HG02759 (cell line): Measurements from ENCODE around the gene KCNT1.

Experiments
- ATAC-seq: cut with Tn5 transposase; IDR thresholded peaks from one replicate; pipeline ENCODE4 v1.9.1; 2021; ENCODE audit warnings: mild to moderate bottlenecking, moderate library complexity; ENCODE audit not compliant: unreplicated experiment

The KCNT1 gene

DNA sequence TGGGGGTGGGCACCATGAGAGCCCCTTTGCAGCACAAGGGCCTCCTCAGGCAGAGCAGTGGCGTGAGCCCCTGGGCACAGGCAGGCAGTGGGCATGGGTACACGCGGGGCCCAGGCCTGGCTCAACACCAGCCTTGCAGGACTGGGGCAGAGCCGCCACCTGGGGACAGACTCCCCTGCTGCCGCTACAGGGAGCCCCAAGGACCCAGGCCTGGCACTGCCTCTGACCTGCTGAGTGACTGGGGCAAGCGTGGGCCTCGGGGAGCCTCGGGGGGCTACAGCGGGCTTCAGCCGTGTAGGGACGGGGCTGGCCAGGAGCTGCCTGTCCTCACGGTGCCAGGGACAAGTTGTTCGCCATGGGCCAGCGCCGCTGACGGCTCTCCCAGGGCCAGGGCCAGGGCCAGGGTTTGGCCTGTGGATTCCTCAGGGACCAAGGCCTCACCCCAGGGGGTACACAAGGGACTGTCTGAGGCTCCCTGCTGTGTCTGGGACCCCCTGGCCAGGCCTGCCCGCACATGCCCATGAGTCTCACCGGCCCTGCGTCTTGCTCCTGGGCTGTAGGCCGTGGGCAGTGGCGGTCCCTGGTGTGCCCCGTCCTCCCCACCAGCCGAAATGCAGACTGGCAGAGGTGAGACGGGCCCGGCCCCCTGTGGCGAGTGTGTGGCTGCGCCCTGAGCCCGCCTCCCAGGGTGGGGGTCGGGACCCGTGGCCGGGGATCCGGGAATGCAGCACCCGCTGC, 42.5 kb downstream of the KCNT1 start:
- ATAC-seq, result no peak

DNA sequence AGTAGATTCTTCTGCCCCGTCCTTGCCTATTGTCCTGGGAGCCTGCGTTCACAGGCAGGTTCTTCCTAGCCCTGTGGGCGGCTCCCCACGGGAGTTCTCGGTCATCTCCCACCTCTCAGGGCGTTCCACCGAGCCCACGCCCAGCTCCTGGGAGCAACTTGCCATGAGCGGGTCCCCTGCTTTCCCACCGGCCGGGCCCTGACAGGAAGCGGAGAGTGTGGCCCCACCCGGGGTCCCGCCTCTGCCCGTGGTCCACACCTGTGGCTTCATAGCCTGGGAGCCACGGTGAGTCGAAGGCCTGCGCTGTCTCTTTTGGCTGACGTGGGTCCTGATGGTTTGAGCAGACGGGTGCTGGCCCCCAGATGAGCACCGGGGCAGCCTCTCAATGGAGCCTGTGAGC, 43.2 kb downstream of the KCNT1 start:
- ATAC-seq, result no peak

DNA sequence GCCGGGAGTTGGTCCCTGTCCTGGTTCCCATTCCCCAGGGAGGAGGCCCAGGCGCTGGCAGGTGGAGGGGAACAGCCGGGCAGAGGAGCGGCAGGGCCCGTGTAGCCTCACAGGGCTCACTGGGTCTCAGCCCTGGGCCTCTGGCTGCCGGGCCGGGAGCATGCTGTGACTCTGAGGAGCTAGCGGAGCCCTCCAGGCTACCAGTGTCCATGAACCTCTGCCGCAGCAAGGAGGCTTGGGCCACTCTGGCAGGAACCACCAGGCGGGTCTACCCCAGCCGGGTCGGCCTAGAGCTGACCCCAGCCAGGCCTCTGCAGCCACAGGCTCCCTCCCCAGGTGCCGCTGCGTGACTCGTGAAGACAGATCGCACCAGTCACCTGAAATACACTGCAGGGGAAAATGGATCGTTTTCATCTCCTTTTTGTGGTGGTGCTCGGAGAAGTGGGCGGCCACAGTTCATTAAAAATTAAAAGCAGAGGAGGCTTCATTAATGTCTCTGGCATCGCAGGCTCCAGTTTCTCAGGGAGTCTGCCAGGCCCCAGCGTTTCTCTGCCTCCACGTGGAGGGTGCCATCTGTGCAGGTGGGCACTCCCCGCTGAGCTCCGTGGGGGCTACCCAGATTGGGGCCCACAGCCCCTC, 43.8 kb downstream of the KCNT1 start:
- no peak for ATAC-seq

DNA sequence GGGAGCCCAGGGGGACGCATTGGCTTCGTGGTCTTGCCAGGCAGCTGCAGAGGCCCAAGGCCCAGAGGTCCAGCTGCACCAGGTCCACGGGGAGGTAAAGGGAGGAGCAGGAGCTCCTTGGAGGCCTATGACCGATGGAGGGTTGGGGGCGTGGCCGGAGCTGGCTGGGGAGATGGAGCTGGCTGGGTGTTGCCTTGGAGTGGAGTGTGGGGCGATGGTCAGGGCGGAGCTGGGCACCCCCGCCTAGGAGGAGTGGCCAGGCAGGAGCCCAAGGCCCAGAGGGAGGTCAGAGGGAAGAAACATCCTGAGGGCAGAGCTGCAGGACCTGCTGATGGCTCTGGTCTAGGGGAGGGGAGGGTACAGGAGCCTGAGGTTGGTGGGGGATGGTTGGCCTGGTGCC, 44.6 kb downstream of the KCNT1 start:
- ATAC-seq, result no peak

DNA sequence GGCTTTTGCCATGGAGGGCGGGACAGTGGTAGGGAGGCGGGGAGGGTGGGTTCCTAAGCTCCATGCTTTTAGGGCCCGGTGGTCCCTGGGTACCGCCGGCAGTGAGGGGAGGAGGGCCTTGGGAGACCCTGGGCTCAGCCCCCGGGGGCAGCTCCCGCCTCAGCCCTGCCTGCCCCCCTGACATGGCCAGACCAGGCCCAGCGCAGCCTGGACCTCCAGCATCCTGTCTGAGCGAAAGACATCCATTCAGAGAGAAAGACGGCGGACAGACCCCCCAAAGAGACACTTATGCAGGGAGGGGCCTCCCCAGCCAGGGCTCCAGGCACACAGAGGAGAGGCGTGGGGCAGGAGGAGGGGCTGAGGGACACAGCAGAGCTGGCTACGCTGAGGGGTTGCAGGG, 45.3 kb downstream of the KCNT1 start:
- ATAC-seq, result no peak

DNA sequence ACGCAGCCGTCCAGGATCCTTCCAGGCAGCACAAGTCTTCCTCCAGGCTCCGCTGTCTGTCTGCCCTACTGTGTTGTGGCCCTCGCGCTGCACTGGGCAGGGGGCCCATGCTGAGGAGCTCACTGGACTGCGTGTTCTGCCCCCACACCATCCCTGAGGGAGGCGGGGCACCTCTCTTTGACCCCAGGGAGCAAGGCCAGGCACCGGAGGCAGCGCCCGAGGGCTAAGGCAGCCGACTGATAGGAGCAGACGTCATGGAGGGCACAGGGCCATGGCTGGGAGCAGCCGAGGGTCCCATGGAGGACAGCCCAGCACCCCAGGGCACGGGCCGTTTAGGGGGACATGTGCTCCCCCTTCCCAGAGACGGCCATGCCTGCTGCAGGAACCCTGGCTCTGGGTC, 46.7 kb downstream of the KCNT1 start:
- no peak for ATAC-seq

DNA sequence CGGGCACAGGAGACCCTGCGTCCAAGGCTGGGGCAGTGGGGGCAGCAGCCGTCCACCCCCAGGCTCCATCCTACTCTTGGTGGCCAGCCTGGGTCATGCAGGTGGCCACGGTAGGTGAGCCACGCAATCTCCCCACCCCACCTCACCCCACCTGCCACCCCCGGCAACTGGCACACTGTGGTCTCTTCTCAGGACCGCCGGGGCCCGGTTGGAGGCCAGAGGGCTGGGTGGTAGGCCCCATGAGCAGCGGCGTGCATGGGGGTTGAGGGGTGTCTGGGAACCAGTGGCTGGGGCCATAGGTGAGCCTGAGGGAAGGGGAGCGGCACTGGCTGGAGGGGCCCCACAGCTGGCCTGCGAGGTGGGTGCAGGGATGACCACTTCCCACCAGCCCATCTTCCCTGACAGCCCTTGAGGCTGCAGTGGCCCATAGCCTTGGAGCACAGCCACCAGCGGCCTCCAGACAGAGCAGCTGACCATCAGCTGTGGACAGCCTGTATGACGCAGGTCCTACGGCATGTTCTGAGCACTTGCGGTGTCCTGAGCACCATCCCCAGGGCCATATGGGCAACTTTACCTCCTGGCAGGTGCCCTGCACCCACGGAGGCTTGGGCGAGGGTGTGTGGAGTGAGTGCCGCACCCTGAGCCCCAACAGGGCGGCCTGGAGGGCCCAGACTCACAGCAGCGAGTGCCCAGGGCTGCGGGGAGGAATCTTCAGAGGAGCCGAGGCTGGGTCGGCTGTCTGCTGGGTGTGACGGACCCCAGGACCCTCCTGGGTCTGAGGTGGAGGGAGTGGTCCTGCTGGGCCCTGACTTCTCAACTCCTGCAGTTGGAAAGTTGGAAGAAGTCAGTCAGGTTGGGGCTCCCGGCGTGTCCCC, 47.4 kb downstream of the KCNT1 start:
- no peak for ATAC-seq

DNA sequence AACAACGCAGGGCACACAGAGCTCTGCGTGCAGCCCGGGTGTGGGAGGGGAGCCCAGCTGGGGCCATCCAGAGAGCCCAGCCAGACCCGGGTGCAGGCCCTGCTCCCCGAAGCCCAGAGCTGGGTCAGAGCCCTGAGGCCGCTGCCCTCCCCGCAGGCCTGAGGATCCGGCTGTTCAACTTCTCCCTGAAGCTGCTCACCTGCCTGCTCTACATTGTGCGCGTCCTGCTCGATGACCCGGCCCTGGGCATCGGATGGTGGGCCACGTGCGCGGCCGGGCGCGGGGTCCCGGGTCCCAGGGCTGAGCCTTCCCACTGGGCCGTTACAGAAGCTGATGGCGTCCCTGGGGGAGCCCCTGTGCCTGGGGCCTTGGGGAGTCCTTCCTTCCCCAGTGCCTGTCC, 48.8 kb downstream of the KCNT1 start:
- no peak for ATAC-seq

DNA sequence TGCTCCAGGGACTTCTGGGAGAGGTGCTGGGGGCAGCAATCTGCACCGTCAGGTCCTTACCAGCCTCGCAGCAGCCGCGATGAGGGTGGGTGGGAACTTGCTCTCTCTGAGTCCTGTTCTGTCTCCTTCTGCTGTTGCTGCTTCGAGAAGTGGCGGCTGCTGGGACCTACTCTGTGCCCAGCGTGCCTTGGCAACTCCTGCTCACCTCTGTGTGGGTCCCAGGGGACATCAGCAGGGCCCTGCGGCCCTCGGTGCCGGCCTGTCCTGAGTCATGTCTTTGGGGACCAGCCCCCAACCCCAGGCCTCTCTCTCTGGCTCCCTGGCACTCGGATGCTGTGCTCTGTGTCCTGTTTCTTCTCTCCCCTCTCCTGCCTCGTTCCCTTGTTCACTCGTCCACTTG, 49.5 kb downstream of the KCNT1 start:
- no peak for ATAC-seq

DNA sequence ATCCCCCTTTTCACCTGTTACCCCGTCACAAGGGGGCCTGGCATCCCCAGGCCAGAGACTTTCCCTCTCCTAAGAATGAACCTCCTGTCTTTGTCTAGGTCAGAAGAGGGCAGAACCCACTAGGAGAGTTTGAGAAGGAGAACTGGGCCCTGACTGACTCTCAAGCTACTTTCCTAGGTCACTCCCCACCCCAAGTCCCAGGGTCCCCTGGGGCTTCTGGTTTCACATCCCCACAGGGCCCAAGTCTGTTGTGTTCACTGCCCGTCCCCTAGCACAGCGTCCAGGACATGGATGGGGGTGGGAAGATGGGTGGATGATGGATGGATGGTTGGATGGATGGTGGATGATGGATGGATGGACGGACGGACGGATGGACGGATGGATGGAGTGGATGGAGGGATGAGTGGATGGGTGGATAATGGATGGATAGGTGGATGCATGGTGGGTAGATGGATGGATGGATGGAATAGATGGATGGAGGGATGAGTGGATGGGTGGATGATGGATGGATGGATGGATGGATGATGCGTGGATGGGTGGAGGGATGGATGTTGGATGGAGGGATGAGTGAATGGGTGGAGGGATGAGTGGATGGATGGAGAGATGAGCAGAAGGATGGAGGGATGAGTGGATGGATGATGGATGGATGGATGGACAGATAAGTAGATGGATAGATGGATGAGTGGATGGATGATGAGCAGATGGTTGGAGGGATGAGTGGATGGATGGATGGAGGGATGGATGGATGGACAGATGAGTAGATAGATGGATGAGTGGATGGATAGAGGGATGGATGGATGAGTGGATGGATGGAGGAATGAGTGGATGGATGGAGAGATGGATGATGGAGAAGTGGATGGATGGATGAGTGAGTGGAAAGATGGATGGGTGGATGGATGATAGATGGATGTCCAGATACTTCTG, 50.6 kb downstream of the KCNT1 start:
- no peak for ATAC-seq

DNA sequence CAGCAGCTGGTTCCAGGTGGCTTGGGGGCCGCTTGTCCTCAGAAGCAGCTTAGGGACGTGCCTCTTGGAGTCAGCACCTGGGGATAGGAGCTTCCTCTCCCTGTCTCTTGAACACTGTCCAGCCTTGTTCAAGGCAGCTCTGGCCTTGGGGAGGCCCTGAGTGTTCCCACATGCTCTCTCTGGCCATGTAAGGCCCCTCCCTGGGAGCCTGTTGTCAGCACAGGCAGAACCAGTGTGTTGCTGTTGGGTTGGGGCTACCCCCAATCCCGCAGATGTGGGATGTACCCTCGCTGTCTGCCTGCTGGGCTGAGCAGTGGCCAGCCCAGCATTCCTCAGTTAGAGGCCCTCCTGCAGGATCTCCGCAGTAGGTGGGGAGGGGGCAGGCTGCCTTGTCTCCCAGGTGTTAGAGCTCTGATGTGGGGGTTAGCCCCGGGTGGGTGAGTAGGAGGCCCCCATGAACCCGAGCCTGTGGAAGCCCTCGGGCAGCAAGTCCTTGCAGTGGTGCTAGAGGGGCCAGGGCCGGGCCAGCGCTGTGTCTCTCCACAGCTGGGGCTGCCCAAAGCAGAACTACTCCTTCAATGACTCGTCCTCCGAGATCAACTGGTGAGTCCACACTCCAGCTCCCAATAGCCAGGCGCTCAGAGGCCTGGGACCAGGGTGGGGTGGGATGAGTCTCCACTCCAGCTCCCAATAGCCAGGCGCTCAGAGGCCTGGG, 51.6 kb downstream of the KCNT1 start:
- ATAC-seq, result no peak

DNA sequence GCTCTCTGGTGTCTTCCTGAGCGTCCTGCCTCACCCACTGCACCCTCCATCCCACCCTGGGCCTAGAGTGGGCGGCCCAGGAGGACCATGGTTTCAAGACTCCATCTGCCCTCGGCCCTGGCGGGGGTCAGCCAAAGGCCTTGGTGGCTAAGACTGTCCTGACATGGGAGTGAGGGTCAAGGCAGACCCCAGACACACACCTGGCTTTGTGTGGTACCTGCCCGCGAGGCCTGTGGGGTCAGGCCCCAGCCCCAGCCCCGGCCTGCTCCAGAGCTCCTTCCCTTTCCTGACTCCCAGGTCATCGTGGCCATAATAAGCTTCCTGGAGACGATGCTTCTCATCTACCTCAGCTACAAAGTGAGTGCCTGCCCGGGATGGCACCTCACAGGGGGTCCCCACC, 54.6 kb downstream of the KCNT1 start:
- no peak for ATAC-seq

DNA sequence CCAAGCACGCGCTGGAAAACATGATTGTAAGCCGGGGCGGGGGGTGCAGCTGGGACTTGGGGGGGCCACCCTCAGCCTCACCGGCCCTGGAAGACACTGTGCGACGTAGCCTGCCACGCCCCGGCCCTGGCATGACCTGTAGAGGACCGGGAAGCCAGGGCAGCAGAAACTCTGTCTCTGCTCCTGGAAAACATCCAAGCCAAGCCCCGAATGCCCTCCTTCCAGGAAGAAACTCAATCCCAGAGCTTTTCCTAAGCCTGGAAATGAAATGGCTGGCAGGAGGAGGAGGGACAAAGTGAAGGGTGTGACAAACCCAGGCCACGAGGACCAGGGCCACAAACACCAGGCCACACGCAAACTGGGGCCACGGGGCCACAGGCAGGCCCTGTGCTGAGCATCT, 55.4 kb downstream of the KCNT1 start:
- no peak for ATAC-seq

DNA sequence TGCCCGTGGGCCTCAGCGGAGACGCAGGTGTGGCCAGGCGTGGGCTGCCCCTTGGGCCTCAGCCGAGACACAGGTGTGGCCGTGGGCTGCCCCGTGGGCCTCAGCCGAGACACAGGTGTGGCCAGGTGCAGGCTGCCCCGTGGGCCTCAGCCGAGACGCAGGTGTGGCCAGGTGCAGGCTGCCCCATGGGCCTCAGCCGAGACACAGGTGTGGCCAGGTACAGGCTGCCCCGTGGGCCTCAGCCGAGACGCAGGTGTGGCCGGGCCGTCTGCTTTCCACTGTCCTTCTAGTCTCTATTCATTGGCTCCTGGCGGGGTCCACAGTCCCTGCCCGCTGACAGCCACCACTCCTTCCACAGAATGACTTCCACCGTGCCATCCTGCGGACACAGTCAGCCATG, 56.1 kb downstream of the KCNT1 start:
- ATAC-seq, result no peak

DNA sequence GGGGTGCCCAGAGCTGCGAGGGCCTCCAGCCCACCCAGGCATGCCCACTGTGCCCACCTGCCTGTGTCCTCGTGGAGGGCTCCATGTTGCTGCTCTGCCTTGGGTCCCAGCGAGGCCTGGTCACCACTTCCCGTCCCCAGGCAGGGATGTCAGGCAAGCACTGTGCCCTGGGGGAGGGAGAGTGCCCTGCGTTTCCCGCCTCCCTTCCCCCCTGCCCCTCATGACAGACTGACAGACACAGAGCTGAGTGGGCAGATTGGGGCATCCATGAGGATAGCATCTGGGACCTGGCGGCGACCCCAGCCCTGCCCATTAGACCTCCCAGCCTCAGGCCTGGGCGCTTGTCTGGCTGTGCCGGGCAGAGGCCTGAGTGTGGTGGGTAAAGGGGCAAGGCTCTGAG, 56.9 kb downstream of the KCNT1 start:
- ATAC-seq, result no peak

DNA sequence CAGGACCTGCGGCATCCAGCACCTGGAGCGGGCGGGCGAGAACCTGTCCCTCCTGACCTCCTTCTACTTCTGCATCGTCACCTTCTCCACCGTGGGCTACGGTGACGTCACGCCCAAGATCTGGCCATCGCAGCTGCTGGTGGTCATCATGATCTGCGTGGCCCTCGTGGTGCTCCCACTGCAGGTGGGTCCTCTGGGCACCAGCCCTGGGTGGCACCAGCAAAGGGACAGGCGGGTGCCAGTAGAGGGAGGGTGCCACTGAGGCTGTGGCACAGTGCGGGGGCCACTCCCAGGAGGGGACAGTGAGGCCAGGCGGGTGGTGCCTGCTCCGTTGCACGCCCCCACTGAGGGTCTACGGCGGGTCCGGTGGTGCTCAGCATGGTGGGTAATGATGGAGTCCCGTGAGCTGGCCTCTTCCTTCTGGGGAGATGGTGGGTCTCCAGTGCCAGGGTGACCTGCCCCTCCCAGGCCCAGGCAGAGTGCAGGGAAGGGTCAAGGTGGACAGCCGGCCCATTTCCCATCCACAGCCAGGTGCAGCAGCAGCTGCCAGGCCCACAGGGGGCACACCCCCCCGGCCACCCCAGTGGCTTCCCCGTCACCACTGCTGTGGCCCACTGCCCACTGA, 57.8 kb downstream of the KCNT1 start:
- no peak for ATAC-seq

DNA sequence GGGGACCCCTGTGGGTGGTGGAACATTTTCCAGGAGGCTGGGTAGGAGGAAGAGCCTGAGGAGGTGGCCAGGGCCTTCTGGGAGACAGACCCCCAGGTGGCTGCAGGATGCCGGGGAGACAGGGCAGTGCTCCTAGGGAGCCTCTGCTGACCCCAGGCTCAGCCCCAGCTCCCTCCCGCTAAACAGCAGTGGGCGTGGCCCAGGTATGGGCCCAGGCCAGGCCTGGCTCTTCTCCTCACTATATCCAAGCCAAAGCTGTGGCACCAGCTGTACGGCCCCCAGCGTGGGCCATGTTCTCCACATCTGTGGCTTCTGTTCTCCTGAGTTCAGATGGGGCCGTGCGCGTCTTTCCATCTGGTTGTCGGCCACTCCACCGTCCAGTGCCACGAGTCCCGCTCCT, 58.5 kb downstream of the KCNT1 start:
- no peak for ATAC-seq

DNA sequence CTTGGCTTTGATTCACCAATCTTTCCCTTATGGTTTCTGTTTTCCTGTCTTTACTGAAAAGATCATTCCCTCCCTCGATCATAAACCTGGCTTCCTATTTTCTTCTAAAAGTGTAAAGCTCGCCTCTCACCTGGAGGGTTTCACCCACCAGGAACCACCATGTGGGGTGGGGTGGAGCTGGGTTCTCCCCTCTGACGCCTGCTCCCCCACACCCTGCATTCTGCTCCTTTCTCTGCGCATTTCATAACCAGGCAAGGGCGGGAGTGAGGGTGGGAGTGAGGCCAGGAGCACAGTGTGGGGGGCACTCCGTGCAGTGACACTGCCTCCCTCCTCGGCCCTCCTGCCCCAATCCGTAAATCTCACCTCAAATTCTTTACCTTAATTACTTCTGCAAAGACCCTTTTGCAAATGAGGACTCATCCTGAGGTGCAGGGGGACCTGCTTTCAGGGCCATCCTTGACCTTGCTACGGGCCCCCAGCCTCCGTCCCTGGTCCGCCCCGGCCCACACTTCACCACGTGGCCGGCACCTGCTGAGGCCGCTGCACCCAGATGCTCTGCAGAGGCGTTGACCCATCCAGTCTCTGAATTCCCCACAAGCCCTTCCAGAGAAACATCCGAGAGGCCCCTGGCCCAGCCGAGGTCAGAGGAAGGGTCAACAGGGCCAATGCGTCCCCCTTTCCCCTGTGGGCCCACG, 59.3 kb downstream of the KCNT1 start:
- no peak for ATAC-seq

DNA sequence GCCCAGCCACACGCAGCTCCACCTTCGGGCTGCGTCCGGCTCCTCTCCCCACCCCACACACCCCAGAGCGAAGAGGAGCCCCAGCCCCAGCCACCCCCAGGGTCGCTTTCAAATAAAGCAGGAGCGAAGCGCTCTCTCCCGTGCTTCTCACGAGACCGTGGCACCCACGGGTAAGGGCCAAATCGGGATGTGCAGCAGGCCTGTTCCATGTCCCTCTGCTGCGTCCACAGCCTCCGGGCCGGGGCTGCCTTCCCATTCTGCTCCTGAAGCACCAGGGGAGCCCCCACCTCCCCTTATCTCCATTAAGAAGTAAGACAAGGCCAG, 59.8 kb downstream of the KCNT1 start:
- no peak for ATAC-seq
